Neural progenitor cell (in vitro differentiated cells): ENCODE measurements around the gene SERINC3. TPM values are rescaled to one million over a fixed set of nuclear protein-coding genes. Genes with fewer than 3 reads are reported as not detected.
A peak's percentile ranks its signal among the peaks of the same experiment; 100 is the strongest.

Experiments used
- DNase-seq: peaks from one replicate; pipeline ENCODE4 v3.0.0-alpha.2; 2016; ENCODE audit warnings: low spot score
- H2AFZ ChIP-seq: fragments of 200-600 bp; sonication (generic); replicated peaks from 2 replicates; pipeline ENCODE4 v1.6.1; 2016; ENCODE audit warnings: antibody characterized with exemption
- H3F3A ChIP-seq: fragments of 200-600 bp; sonication (generic); 2 replicates; pipeline ENCODE4 v1.6.1; 2016; ENCODE audit warnings: antibody characterized with exemption, low read depth
- H3K27ac ChIP-seq: fragments of 200-600 bp; sonication (generic); 2 replicates; pipeline ENCODE4 v1.5.1; 2016; ENCODE audit warnings: mild to moderate bottlenecking
- H3K27me3 ChIP-seq: fragments of 200-600 bp; sonication (generic); 2 replicates; pipeline ENCODE4 v1.6.1; 2016; ENCODE audit warnings: mild to moderate bottlenecking, moderate library complexity
- H3K36me3 ChIP-seq: fragments of 200-600 bp; sonication (generic); 2 replicates; pipeline ENCODE4 v1.5.1; 2016
- H3K4me1 ChIP-seq: fragments of 200-600 bp; sonication (generic); 2 replicates; pipeline ENCODE4 v1.6.1; 2016; ENCODE audit warnings: mixed run types
- H3K4me2 ChIP-seq: fragments of 200-600 bp; sonication (generic); 2 replicates; pipeline ENCODE4 v1.6.1; 2016
- H3K4me3 ChIP-seq: fragments of 200-600 bp; sonication (generic); 2 replicates; pipeline ENCODE4 v1.5.1; 2016
- H3K79me2 ChIP-seq: fragments of 200-600 bp; sonication (generic); 2 replicates; pipeline ENCODE4 v1.6.1; 2016; ENCODE audit warnings: low read depth
- H3K9ac ChIP-seq: fragments of 200-600 bp; sonication (generic); 2 replicates; pipeline ENCODE4 v1.6.1; 2016
- H3K9me3 ChIP-seq: fragments of 200-600 bp; sonication (generic); 2 replicates; pipeline ENCODE4 v1.5.1; 2016; ENCODE audit warnings: low read depth
- H4K20me1 ChIP-seq: fragments of 200-600 bp; sonication (generic); 2 replicates; pipeline ENCODE4 v1.6.1; 2016; ENCODE audit warnings: low read depth
- H3K27ac Mint-ChIP-seq: 3 replicates; pipeline ENCODE4 v1.8.0; 2021; ENCODE audit warnings: mixed read lengths
- H3K27me3 Mint-ChIP-seq: 2 replicates; pipeline ENCODE4 v1.8.0; 2022; ENCODE audit warnings: low read depth, mild to moderate bottlenecking, inconsistent platforms, moderate library complexity, mixed read lengths; ENCODE audit not compliant: insufficient read depth
- H3K36me3 Mint-ChIP-seq: 3 replicates; pipeline ENCODE4 v1.8.0; 2021; ENCODE audit warnings: mixed read lengths
- H3K4me1 Mint-ChIP-seq: 3 replicates; pipeline ENCODE4 v1.8.0; 2021; ENCODE audit warnings: mixed read lengths
- H3K4me3 Mint-ChIP-seq: 3 replicates; pipeline ENCODE4 v1.8.0; 2021; ENCODE audit warnings: mild to moderate bottlenecking, moderate library complexity, mixed read lengths
- H3K9me3 Mint-ChIP-seq: 3 replicates; pipeline ENCODE4 v1.8.0; 2020; ENCODE audit warnings: mixed read lengths
- CTCF ChIP-seq: fragments of 200-600 bp; sonication (generic); IDR thresholded peaks from 2 replicates; pipeline ENCODE4 v1.5.1; 2017; ENCODE audit warnings: antibody characterized with exemption, mild to moderate bottlenecking
- EZH2 ChIP-seq: fragments of 200-600 bp; sonication (generic); IDR thresholded peaks from 2 replicates; pipeline ENCODE4 v1.6.1; 2017; ENCODE audit warnings: antibody characterized with exemption, mild to moderate bottlenecking, moderate library complexity
- EZH2phosphoT487 ChIP-seq: fragments of 200-600 bp; sonication (generic); IDR thresholded peaks from 2 replicates; pipeline ENCODE4 v1.6.1; 2017; ENCODE audit warnings: antibody characterized with exemption
- total RNA-seq: library from RNA; depleted of rRNA; stranded (reverse); fragments of >200 nt; gene quantifications from 2 replicates; pipeline ENCODE4 v1.2.3, GENCODE V29; 2015; ENCODE audit warnings: low replicate concordance

The SERINC3 gene
- total RNA-seq, 1 donor from 2014 or later: 38.8 TPM

- H3K27me3 Mint-ChIP-seq: peaks cover 6% of the 10 kb centered on the region
- H3K9me3 Mint-ChIP-seq: no peaks in the 10 kb centered on the region
Measured at GRCh38 chr20:44478206-44478605, 43.7 kb downstream of the SERINC3 start.

GRCh38 chr20:44477151-44477550 lies 44.7 kb downstream of the SERINC3 start:
- H3K36me3 ChIP-seq: no peaks in the 10 kb centered on the region
- H3K79me2 ChIP-seq: peaks cover 14% of the 10 kb centered on the region
- no peaks in the 10 kb centered on the region for H3K27me3 ChIP-seq
- H3K4me3 ChIP-seq: no peak overlapping the region
- H3K9ac ChIP-seq: no peak overlapping the region
- H3K36me3 Mint-ChIP-seq: peaks cover 8% of the 10 kb centered on the region
- H3K9me3 Mint-ChIP-seq: no peaks in the 10 kb centered on the region
- no peak for TF ChIP-seq EZH2phosphoT487
- no peak for TF ChIP-seq CTCF
- no peak for TF ChIP-seq EZH2
- peaks cover 6% of the 10 kb centered on the region for H3K27me3 Mint-ChIP-seq
- H3K4me2 ChIP-seq: peak overlapping the region; percentile 86
- no peak overlapping the region for H2AFZ ChIP-seq
- H3K9me3 ChIP-seq: no peaks in the 10 kb centered on the region
- no peak overlapping the region for H3K27ac ChIP-seq
- DNase-seq: no peak
- no peak overlapping the region for H3K27ac Mint-ChIP-seq
- H3F3A ChIP-seq: no peaks in the 10 kb centered on the region
- peak overlapping the region; percentile 91 for H3K4me3 Mint-ChIP-seq
- no peaks in the 10 kb centered on the region for H3K4me1 ChIP-seq
- no peaks in the 10 kb centered on the region for H4K20me1 ChIP-seq
- H3K4me1 Mint-ChIP-seq: peaks cover 13% of the 10 kb centered on the region

More at GRCh38 chr20:44478206-44478605, 43.7 kb downstream of the SERINC3 start:
- H3K4me1 ChIP-seq: no peaks in the 10 kb centered on the region
- no peaks in the 10 kb centered on the region for H3K27me3 ChIP-seq
- no peak overlapping the region for H3K27ac Mint-ChIP-seq
- no peak overlapping the region for H3K27ac ChIP-seq
- H3F3A ChIP-seq: no peaks in the 10 kb centered on the region
- peaks cover 13% of the 10 kb centered on the region for H3K4me1 Mint-ChIP-seq
- H4K20me1 ChIP-seq: no peaks in the 10 kb centered on the region
- no peak overlapping the region for H2AFZ ChIP-seq
- H3K9me3 ChIP-seq: no peaks in the 10 kb centered on the region
- TF ChIP-seq CTCF: no peak
- no peak for TF ChIP-seq EZH2
- TF ChIP-seq EZH2phosphoT487: no peak
- no peak overlapping the region for H3K9ac ChIP-seq
- H3K36me3 ChIP-seq: no peaks in the 10 kb centered on the region
- no peak overlapping the region for H3K4me3 ChIP-seq
- H3K4me2 ChIP-seq: no peak overlapping the region
- peaks cover 14% of the 10 kb centered on the region for H3K79me2 ChIP-seq
- H3K36me3 Mint-ChIP-seq: peaks cover 8% of the 10 kb centered on the region
- no peak for DNase-seq
- no peak overlapping the region for H3K4me3 Mint-ChIP-seq

GRCh38 chr20:44475694-44476560 lies 45.9 kb downstream of the SERINC3 start, which contains the start of gene TTPAL:
TTPAL (plus strand) TSS chr20:44475874; CDS start chr20:44480000, 4,126 bp downstream.
- Histone ChIP-seq H3K36me3 (no peaks in the 10 kb centered on the region), H3F3A (no peaks in the 10 kb centered on the region), H3K4me3 (peak within 1 kb of the TSS; percentile 76), H3K79me2 (peaks cover 14% of the 10 kb centered on the region), H3K9ac (peak within 1 kb of the TSS; percentile 44), H3K9me3 (no peaks in the 10 kb centered on the region), H3K4me1 (no peaks in the 10 kb centered on the region), H4K20me1 (no peaks in the 10 kb centered on the region), H3K4me2 (peak within 1 kb of the TSS; percentile 86), H3K27ac (no peak within 1 kb of the TSS), H2AFZ (peak within 1 kb of the TSS; percentile 93), H3K27me3 (no peaks in the 10 kb centered on the region)
- peaks cover 13% of the 10 kb centered on the region for H3K4me1 Mint-ChIP-seq
- H3K27me3 Mint-ChIP-seq: peaks cover 6% of the 10 kb centered on the region
- peak within 1 kb of the TSS; percentile 91 for H3K4me3 Mint-ChIP-seq
- H3K9me3 Mint-ChIP-seq: no peaks in the 10 kb centered on the region
- peak; percentile 96 for DNase-seq
- no peak for TF ChIP-seq EZH2phosphoT487
- no peak for TF ChIP-seq EZH2
- no peak for TF ChIP-seq CTCF
- H3K27ac Mint-ChIP-seq: peak within 1 kb of the TSS; percentile 81
- H3K36me3 Mint-ChIP-seq: peaks cover 2% of the 10 kb centered on the region
